Dedifferentiated amniotic fluid mesenchymal stem cell (primary cell): ENCODE data around the gene TLCD3A.
A peak's percentile ranks its signal among the peaks of the same experiment; 100 is the strongest.
"Not testable (repeated sequence)": the region's sequence is repeated elsewhere in the genome, so short reads cannot be mapped to it uniquely, and the experiment has no call there.

ENCODE experiments used
- DNase-seq: peaks from one replicate; pipeline ENCODE4 v3.0.0-alpha.2; 2016; ENCODE audit errors: extremely low spot score

Gene TLCD3A

GRCh38 chr17:749359-749758, 17.0 kb downstream of the TLCD3A start:
- DNase-seq: not testable (repeated sequence)

DNA sequence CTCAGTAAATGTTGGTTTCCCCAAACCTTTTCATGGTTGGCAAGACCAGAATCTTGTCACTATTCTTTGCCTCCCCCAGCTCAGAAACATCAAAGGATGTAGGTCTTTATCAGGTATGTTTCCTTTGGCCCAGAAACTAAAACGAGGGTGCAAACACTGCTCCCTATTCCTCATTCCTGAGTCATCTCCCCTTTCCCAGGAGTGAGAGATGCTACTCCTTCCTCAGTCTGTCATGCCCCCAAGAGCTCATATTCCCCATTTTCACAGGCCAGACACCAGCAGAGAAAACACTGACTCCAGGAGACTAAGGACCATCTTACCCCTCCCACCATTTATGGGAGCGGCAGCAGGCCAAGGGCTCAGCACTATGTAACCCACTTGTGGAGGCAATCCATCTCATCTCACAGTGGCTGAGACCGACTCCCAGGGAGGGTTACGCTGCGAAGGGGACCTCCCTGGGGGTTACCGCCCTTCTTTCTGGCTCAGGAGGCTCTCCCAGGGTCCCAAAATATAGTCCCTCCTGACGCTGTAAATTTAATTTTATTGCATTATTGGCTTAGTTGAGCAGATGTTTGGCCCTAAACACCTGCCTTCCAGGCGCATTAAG, 18.1 kb downstream of the TLCD3A start:
- no peak for DNase-seq

- peak; percentile 24 for DNase-seq
Measured at GRCh38 chr17:751269-752001, 19.0 kb downstream of the TLCD3A start.

DNA sequence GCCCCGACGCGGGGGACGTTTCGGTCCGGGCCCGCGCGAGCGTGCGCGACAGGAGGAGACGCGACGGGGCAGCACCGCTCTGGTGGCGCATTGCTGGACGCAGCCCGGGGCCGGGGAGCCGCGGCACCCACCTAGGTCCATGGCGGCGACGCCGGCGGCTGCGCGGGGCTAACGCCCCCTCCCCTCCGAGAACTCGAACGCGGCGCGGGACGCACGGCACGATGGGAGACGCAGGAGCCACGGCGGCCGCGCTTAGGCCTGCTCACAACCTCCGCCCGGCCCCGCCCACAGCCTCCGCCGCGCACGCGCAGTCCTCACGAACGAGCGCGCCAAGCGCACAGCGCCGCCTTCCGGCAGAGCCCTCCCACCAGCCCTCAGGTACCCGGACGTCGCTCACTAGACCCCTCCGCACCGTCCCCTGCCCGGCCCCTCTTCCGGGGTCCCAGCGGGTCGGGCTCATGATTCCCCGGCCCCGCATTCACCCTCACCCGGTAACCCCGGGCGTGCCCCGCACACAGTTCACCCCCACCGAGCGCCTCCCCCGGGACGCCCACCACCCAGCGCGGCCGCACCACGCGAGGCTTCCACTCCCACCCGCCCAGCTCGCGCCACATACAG, 19.7 kb downstream of the TLCD3A start, which contains the start of gene GEMIN4:
TSS of gene GEMIN4 (minus strand) at position 263 of the 618 bp plus-strand sequence. CDS start at position 141, 122 bp downstream.
- peak; percentile 79 for DNase-seq

GRCh38 chr17:752620-753219, 20.3 kb downstream of the TLCD3A start:
- no peak for DNase-seq

DNA sequence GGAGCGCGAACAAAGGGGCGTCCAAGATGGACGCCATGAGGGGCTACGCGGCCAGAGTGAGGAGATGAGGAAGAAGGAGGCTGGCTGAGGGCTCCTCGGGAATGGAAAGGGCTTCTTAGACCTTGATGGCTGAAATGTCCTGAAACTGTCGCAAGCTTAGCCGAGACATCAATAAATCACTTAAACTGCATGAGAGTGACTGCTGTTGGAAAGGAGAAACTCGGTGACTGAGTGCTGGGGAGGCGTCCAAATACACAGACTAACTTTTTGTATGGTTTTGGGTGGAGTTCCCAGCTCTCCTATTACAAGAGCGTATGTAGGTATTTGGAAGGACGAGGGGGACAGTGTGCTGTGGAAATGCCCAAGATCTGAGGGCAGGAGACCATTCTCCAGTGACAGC, 21.0 kb downstream of the TLCD3A start:
- DNase-seq: no peak

DNA sequence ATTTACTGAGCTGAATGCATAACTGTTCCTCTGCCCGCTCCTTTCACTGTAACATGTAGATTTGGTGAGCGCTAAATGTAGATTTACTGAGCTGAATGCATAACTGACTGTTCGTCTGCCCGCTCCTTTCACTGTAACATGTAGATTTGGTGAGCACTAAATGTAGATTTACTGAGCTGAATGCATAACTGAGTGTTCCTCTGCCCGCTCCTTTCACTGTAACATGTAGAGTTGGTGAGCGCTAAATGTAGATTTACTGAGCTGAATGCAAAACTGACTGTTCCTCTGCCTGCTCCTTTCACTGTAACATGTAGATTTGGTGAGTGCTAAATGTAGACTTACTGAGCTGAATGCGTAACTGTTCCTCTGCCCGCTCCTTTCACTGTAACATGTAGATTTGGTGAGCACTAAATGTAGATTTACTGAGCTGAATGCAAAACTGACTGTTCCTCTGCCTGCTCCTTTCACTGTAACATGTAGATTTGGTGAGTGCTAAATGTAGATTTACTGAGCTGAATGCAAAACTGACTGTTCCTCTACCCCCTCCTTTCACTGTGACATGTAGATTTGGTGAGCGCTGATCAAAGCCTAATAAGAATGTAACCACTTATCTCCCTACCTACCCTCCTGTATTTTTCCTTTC, 23.0 kb downstream of the TLCD3A start:
- not testable (repeated sequence) for DNase-seq

DNA sequence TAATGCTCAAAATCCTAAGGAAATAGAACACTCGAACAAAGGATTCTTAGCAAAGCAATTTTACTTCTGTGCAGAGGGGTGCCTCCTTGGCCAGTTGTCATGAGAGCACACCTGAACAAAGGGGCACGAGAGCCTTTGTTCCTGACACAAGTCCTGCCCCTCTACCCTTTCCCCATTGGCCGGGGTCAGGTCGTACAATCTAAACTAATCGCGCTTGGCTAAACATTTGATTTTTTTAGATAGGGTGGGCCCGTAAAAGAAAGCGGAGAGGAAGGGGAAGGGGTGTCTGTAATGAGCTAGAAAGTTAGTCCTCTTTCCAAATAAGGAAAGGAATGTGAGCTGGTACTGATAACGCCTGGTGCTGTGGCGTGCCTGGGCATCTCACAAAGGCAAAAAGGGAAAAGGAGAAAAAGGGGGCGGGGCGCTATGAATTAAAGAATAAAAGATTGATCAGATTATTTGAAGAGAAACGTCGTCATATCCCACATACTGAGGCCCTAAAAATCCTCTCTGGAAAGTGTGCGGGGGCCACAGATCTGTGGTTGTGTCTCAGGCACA, 23.7 kb downstream of the TLCD3A start:
- DNase-seq: not testable (repeated sequence)

DNA sequence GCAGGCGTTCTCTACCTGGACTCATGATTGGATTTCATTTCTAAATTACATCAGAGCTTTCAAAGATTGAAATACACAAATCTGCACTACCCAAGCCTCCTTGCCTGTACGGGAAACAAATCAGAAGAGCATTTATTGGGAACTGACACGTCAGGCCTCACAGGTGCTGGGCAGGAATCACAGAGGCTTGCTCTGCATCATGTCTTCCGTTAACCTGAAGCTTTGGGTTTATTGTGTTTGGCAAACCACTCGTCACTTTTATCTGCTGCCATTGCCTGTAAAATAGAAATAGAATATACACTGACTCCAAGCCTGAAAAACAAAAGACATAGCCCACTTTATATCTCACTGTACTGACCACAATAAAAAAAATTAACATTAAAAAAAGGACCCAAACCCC, 27.6 kb downstream of the TLCD3A start:
- no peak for DNase-seq

DNA sequence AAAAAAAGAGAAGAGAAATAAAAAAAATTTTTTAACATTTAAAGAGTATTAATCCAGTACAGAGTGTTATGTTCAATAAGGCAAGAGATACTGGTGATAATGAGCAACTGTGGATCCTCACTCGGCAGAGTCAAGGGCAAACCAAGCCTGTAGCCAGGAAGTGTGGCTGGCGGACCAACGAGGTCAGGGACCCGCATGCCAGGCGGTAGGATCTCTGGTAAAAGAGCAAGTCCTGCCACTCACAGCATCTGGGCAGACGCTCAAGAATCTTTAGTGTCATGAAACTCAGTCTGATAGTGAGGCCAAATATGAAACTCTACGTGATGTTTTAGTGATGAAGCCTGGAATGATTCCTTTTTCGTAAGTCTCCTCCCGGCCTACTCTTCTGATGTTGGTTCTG, 28.0 kb downstream of the TLCD3A start:
- DNase-seq: no peak

- no peak for DNase-seq
Measured at GRCh38 chr17:767076-767475, 34.7 kb downstream of the TLCD3A start.

- no peak for DNase-seq
Measured at GRCh38 chr17:773016-773415, 40.6 kb downstream of the TLCD3A start.

DNA sequence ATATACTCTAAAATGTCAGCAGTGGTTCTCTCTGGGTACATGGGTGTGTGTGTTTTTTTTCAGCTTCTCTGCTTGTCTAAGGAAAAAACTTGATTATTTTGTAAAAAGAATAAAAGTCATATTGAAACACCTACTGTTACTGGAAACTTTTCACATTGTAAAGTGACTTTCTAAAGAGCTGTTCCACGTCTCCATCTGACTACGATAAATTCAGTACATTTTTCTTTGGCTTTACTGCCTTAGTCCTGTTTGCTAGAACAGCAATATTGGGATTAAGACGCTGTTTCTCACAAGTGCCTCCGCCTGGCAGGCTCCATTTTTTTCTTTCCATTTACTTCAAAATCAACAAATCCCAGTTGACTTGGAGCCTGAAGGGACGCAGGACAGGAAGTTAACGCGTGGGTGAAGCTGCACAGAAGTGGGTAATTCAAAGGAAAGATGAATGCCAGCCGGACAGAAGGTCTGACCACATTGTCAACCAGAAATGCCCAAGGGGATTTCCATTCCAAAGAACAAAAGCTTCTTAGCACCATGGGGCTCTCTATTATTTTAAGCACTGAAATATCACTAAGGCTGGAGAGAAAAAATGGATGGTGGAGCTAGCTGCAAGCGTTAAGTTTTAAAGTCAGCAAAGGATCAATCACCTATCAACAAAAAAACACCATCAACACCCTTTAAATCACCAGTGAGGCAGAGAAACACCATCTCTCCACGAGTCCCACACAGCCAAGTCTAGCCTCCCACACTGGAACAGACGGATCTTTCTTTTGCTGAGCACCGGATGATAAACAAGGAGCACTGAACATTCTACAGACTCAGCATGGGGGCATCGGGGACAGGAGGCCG, 41.3 kb downstream of the TLCD3A start:
- DNase-seq: no peak

- DNase-seq: no peak
Measured at GRCh38 chr17:774313-774584, 41.9 kb downstream of the TLCD3A start.

DNA sequence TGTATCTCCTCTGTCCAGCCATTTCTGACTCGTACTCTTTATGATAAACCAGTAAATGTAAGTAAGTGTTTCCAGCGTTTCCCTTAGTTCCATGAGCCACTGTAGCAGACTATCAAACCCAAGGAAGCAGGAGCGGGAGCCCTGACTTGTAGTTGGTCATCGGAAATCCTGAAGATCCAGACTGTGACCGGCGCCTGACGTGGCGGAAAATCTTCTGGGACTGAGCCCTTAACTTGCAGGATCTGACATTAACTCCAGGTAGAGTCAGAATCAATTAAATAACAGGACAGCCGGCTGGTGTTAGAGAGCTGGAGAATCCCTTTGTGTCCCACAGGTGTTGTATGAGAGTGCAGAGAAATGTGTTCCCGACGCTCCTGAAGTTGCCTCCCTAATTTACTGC, 45.7 kb downstream of the TLCD3A start:
- DNase-seq: no peak

DNA sequence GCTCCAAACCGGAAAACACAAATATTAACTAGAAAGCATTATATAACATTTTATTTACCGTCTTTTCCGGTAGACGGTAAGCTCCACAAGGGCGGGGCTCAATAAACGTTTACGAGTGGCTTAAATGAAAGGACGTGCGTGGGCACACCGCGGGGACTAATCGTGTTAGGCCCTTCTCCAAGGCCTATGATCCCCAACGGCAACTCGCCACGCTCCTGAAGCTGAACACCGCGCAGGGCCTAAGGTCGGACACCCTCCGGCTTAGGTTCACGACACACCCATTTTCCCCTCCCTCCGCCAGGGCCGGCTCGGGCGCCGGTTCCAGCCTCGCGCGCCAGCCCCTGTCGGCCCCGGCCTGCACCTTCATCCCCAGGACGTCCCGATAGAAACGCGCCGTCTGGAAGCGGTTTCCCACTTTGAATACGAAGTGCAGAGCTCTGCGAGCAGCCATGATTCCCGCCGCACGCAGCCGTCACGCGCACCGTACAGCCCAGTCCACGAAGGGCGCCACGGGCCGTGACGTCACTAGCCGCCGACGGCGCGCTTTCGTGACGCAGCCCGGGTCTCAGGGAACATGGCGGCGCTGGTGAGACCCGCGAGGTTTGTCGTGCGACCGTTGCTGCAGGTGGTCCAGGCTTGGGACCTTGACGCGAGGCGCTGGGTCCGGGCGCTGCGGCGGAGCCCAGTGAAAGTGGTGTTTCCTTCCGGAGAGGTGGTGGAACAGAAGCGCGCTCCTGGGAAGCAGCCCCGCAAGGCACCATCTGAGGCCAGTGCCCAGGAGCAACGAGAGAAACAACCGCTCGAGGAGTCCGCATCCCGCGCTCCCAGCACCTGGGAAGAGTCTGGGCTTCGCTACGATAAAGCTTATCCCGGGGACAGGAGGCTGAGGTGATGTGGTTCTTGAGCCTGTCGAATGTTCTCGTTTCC, 49.7 kb downstream of the TLCD3A start, which contains the start of the genes GLOD4 and MRM3:
TSS of gene GLOD4 (minus strand) at position 476 of the 927 bp plus-strand sequence. CDS start at position 451, 25 bp downstream.
TSS of gene MRM3 (plus strand) at position 549 of the 927 bp plus-strand sequence. CDS start at position 575, 26 bp downstream.
- peak; percentile 80 for DNase-seq

DNA sequence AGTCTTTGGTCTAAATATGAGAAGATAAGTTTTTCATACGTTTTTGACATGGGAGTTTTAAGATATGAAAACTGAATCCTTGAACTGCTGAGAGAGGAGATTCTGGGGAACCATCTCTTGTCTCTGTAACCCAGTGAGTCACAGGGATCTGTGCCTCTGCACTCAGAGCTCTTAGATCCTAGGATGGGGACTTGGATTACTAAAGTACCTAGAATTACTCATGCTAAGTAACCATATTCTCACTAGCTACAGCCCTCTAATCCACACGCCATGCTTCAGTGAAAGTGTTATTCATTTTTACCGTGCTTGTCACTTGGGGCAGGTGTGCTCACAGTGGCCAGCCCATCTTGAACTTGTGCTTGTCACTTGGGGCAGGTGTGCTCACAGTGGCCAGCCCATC, 51.7 kb downstream of the TLCD3A start:
- no peak for DNase-seq

DNA sequence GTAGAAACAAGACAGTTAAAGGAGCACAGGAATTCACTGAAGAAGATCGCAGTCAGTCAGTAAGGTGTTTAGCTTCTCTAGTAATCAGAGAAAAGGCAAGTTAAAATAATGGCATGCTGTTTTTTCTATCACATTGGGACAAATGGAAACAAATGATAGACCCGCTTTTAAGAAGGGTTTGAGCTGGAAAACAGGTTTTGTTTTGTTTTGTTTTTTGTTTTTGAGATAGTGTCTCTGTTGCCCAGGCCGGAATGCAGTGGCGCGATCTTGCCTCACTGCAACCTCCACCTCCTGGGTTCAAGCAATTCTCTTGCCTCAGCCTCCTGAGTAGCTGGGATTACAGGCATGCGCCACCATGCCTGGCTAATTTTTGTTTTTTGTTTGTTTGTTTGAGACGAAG, 53.5 kb downstream of the TLCD3A start:
- not testable (repeated sequence) for DNase-seq

DNA sequence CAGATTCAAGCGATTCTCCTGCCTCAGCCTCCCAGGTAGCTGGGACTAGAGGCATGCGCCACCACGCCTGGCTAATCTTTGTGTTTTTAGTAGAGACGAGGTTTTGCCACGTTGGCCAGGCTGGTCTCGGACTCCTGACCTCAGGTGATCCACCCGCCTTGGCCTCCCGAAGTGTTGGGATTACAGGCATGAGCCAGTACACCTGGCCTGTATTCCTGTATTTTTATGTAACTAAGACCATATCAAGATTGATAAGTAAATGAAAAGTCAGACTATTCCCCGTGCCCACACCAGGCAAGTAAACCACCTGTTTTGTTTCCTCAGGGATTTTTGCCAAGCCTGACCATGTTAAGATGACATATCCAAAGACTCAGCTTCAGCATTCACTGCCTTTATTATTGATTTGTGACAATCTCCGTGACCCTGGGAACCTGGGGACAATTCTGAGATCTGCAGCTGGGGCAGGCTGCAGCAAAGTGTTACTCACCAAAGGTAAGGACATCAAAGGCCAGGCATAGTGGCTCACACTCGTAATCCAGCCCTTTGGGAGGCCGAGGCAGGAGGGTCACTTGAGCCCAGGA, 55.3 kb downstream of the TLCD3A start:
- DNase-seq: no peak
